ENCODE data around the gene SYT1.

Gene SYT1

DNA sequence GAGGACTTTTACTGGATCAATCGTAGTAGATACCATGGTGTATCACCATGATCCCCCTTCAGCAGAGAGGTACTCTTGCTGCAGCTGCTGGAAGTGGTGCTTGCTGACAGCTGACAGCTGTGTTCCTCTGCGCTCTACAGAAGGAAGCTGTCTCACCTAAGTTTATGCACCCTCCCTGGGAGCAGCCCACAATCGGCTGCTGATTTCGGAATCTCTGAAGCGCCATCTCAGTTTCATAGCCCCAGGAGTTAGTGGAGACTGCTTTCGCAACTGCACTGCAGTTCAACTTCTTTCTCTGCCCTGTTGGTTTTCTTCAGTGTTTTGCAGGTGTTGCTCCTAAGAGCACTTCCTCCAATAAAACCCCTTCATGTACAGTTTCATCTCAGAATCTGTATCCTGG lies 588.3 kb downstream of the SYT1 start:
- Histone ChIP-seq H3K4me3 (replicated peaks; ENCODE audit: insufficient read depth, low read length) (no peak overlapping the region), H3K27ac (replicated peaks) (no peak overlapping the region), H3K27me3 (ENCODE audit: insufficient read depth, poor library complexity, severe bottlenecking) (no peaks in the 10 kb centered on the region)
- TF ChIP-seq POLR2AphosphoS5 (IDR thresholded peaks at IDR 0.05; ENCODE audit: low read depth) (no peak), GABPA (IDR thresholded peaks at IDR 0.05; ENCODE audit: low read depth) (no peak)
- TF ChIP-seq, protein P1, sequence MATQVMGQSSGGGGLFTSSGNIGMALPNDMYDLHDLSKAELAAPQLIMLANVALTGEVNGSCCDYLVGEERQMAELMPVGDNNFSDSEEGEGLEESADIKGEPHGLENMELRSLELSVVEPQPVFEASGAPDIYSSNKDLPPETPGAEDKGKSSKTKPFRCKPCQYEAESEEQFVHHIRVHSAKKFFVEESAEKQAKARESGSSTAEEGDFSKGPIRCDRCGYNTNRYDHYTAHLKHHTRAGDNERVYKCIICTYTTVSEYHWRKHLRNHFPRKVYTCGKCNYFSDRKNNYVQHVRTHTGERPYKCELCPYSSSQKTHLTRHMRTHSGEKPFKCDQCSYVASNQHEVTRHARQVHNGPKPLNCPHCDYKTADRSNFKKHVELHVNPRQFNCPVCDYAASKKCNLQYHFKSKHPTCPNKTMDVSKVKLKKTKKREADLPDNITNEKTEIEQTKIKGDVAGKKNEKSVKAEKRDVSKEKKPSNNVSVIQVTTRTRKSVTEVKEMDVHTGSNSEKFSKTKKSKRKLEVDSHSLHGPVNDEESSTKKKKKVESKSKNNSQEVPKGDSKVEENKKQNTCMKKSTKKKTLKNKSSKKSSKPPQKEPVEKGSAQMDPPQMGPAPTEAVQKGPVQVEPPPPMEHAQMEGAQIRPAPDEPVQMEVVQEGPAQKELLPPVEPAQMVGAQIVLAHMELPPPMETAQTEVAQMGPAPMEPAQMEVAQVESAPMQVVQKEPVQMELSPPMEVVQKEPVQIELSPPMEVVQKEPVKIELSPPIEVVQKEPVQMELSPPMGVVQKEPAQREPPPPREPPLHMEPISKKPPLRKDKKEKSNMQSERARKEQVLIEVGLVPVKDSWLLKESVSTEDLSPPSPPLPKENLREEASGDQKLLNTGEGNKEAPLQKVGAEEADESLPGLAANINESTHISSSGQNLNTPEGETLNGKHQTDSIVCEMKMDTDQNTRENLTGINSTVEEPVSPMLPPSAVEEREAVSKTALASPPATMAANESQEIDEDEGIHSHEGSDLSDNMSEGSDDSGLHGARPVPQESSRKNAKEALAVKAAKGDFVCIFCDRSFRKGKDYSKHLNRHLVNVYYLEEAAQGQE (IDR thresholded peaks at IDR 0.05; ENCODE audit: insufficient replicate concordance, low read depth), result no peak
- peak in 1 of 2 experiments; percentile 1 for DNase-seq (ENCODE audit: low read depth in 1 of 2, low spot score in 1 of 2)

- TF ChIP-seq, protein P1 (IDR thresholded peaks at IDR 0.05; ENCODE audit: insufficient replicate concordance, low read depth), result no peak
- TF ChIP-seq GABPA (IDR thresholded peaks at IDR 0.05; ENCODE audit: low read depth) (no peak), SPI1 (IDR thresholded peaks at IDR 0.05; ENCODE audit: borderline replicate concordance, low read depth) (no peak)
- TF ChIP-seq, protein P2, sequence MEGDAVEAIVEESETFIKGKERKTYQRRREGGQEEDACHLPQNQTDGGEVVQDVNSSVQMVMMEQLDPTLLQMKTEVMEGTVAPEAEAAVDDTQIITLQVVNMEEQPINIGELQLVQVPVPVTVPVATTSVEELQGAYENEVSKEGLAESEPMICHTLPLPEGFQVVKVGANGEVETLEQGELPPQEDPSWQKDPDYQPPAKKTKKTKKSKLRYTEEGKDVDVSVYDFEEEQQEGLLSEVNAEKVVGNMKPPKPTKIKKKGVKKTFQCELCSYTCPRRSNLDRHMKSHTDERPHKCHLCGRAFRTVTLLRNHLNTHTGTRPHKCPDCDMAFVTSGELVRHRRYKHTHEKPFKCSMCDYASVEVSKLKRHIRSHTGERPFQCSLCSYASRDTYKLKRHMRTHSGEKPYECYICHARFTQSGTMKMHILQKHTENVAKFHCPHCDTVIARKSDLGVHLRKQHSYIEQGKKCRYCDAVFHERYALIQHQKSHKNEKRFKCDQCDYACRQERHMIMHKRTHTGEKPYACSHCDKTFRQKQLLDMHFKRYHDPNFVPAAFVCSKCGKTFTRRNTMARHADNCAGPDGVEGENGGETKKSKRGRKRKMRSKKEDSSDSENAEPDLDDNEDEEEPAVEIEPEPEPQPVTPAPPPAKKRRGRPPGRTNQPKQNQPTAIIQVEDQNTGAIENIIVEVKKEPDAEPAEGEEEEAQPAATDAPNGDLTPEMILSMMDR (IDR thresholded peaks at IDR 0.05; ENCODE audit: insufficient read depth, low read length), result no peak
- DNase-seq (ENCODE audit: low read depth in 1 of 2, low spot score in 1 of 2), result no peak
- Histone ChIP-seq H3K27ac (replicated peaks) (no peak overlapping the region), H3K4me3 (replicated peaks; ENCODE audit: insufficient read depth, low read length) (no peak overlapping the region), H3K27me3 (ENCODE audit: insufficient read depth, poor library complexity, severe bottlenecking) (no peaks in the 10 kb centered on the region)
These were observed 589.2 kb downstream of the SYT1 start for GRCh38 chr12:79453820-79454219.

DNA sequence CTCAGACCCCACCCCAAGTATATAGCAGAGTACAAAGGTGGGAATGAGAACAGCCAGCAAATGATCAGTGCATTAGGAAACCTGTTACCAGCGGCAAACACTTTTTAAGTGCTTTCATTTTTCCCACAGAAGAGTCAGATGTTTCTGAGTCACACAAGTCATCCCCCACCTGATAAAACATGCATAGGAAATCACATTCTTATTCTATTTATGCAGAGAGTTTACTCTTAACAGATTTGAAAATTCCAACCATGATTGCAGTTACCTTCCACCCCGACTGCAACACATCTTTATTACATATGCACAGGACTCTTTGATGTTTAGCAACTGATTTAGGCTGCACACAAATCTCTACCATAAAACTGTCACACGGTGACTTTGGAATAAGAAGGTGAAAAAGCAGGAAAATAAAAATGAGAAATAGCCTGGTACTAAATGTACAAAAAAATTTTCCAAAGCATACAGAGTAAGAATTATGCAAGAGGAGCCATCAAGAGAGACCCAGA lies 589.8 kb downstream of the SYT1 start:
- Histone ChIP-seq H3K4me3 (replicated peaks; ENCODE audit: insufficient read depth, low read length) (no peak overlapping the region), H3K27ac (replicated peaks) (no peak overlapping the region), H3K27me3 (ENCODE audit: insufficient read depth, poor library complexity, severe bottlenecking) (no peaks in the 10 kb centered on the region)
- no peak for TF ChIP-seq SPI1 (IDR thresholded peaks at IDR 0.05; ENCODE audit: borderline replicate concordance, low read depth)
- TF ChIP-seq POLR2AphosphoS5 (IDR thresholded peaks at IDR 0.05; ENCODE audit: low read depth), result no peak
- TF ChIP-seq, protein P2 (IDR thresholded peaks at IDR 0.05; ENCODE audit: insufficient read depth, low read length), result no peak
- TF ChIP-seq GABPA (IDR thresholded peaks at IDR 0.05; ENCODE audit: low read depth), result no peak
- TF ChIP-seq, protein P1 (IDR thresholded peaks at IDR 0.05; ENCODE audit: insufficient replicate concordance, low read depth), result no peak
- DNase-seq (ENCODE audit: low read depth in 1 of 2, low spot score in 1 of 2), result no peak
